K562 (cell line): Measurements from ENCODE around the gene TTLL3. TPM values are rescaled to one million over a fixed set of nuclear protein-coding genes. Genes with fewer than 3 reads are reported as not detected.

ENCODE experiments used
- ESRRA ChIP-seq: fragments of 450-650 bp; IDR thresholded peaks from 2 replicates; pipeline ENCODE4 v1.6.1; 2014; ENCODE audit warnings: low read depth, mild to moderate bottlenecking, moderate library complexity, borderline replicate concordance
- HOXB6 ChIP-seq: fragments of 250-450 bp; sonication (Bioruptor Pico); IDR thresholded peaks from 2 replicates; pipeline ENCODE4 v1.5.1; 2022; ENCODE audit warnings: mild to moderate bottlenecking, borderline replicate concordance
- LCOR ChIP-seq: sonication (generic); formaldehyde crosslinking; IDR thresholded peaks from 2 replicates; pipeline ENCODE4 v1.8.0; 2022; ENCODE audit warnings: mild to moderate bottlenecking, missing genetic modification reagents
- MAFF ChIP-seq: IDR thresholded peaks from 2 replicates; pipeline ENCODE4 v1.6.1; 2012; ENCODE audit warnings: low read length, improper control_type of control experiment
- MITF ChIP-seq: IDR thresholded peaks from 2 replicates; pipeline ENCODE4 v1.6.1; 2014; ENCODE audit warnings: antibody characterized with exemption
- MYNN ChIP-seq, 2 experiments: sonication (generic); formaldehyde crosslinking in 1 of 2; IDR thresholded peaks; 2 replicates each; pipeline versions ENCODE4 v1.5.0 to v1.6.1; 2016 to 2020; ENCODE audit warnings: antibody characterized with exemption in 1 of 2, missing genetic modification reagents in 1 of 2
- NFE2L1 ChIP-seq: fragments of 450-650 bp; IDR thresholded peaks from 2 replicates; pipeline ENCODE4 v1.6.1; 2016; ENCODE audit warnings: missing genetic modification characterization, low read depth, mild to moderate bottlenecking, missing compliant biosample characterization, moderate library complexity, borderline replicate concordance
- NONO ChIP-seq, 2 experiments: fragments of 200-400 bp in 1 of 2; fragments of 450-650 bp in 1 of 2; formaldehyde crosslinking in 1 of 2; IDR thresholded peaks; 2 replicates each; pipeline ENCODE4 v1.6.1; 2017; ENCODE audit warnings: low read depth in 2 of 2, mild to moderate bottlenecking in 2 of 2, moderate library complexity in 2 of 2, low read length in 1 of 2
- SETDB1 ChIP-seq: IDR thresholded peaks from one replicate; pipeline ENCODE4 v1.6.1; 2012; ENCODE audit warnings: low read length, control low read depth, inconsistent platforms
- SRSF1 ChIP-seq: fragments of 200-400 bp; formaldehyde crosslinking; IDR thresholded peaks from 2 replicates; pipeline ENCODE4 v1.6.1; 2017; ENCODE audit warnings: mild to moderate bottlenecking, low read depth, low read length, moderate library complexity
- TCF15 ChIP-seq: fragments of 250-450 bp; sonication (Bioruptor Pico); IDR thresholded peaks from 2 replicates; pipeline ENCODE4 v1.8.0; 2022; ENCODE audit warnings: moderate library complexity, mild to moderate bottlenecking, inconsistent platforms
- TFE3 ChIP-seq: fragments of 450-650 bp; formaldehyde crosslinking; IDR thresholded peaks from 2 replicates; pipeline ENCODE4 v1.4.0; 2020; ENCODE audit warnings: mild to moderate bottlenecking, mixed read lengths
- THAP7 ChIP-seq: fragments of 250-450 bp; sonication (Bioruptor Pico); IDR thresholded peaks from 2 replicates; pipeline ENCODE4 v1.5.0; 2021
- YBX1 ChIP-seq: fragments of 450-650 bp; IDR thresholded peaks from 2 replicates; pipeline ENCODE4 v1.7.1; 2016; ENCODE audit warnings: mild to moderate bottlenecking
- ZNF274 ChIP-seq: IDR thresholded peaks from 2 replicates; pipeline ENCODE4 v1.6.1; 2011; ENCODE audit warnings: low read depth, mild to moderate bottlenecking, low read length, moderate library complexity, borderline replicate concordance
- ZNF311 ChIP-seq: fragments of 250-450 bp; sonication (Bioruptor Pico); IDR thresholded peaks from 2 replicates; pipeline ENCODE4 v1.4.0; 2020; ENCODE audit warnings: mild to moderate bottlenecking, moderate library complexity
- ZNF79 ChIP-seq: fragments of 250-450 bp; sonication (Bioruptor Pico); IDR thresholded peaks from 2 replicates; pipeline ENCODE4 v1.4.0; 2020; ENCODE audit warnings: low read depth, mild to moderate bottlenecking, moderate library complexity
- polyA plus RNA-seq, 8 experiments: library from polyadenylated mRNA; depleted of rRNA in 4 of 8; stranded (reverse) in 5 of 8; unstranded in 3 of 8; fragments of >200 nt; fragmentation: Nextera tagmentation in 2 of 8; fragmentation: Illumina TruSeq in 1 of 8; extraction: Ambion mirVana in 2 of 8; extraction: Trizol in 1 of 8; gene quantifications; 2 replicates each; pipeline versions ENCODE4 v1.2.1 to v1.2.3, GENCODE V29; 2011 to 2014; ENCODE audit warnings: inconsistent platforms in 1 of 8, missing spikeins in 1 of 8
- total RNA-seq, 7 experiments: library from RNA; depleted of rRNA in 6 of 7; stranded (reverse); fragments of >200 nt in 6 of 7; fragmentation: Illumina TruSeq in 2 of 7; extraction: Trizol in 2 of 7; gene quantifications; 2 replicates each; pipeline versions ENCODE4 v1.2.1 to v1.2.3, GENCODE V29; 2011 to 2021; ENCODE audit warnings: low replicate concordance in 1 of 7

TTLL3 gene
- total and polyA plus RNA-seq, 9 of the 15 experiments (the other 6 are each of a cell fraction or from before 2014, with no cell fraction given), result 8.9 to 106 (median 33.2) TPM

GRCh38 chr3:9769426-9770275, 40.4 kb upstream of the TTLL3 start, which contains the start of gene CAMK1 (continued):
- TF ChIP-seq MYNN (IDR thresholded peaks at IDR 0.05) (0 out of 2 replicates have a peak, but pooled peaks have one; percentile 18), MYNN (CRISPR knock-in tag; IDR thresholded peaks at IDR 0.05) (no peak), TFE3 (CRISPR knock-in tag) (no peak), ZNF274 (no peak), YBX1 (no peak), NONO (IDR thresholded peaks at IDR 0.05; ENCODE audit: low read depth in 2 of 2, low read length in 1 of 2) (0 out of 4 replicates have a peak, but pooled peaks of 1 of the 2 experiments have one; percentile 29), SRSF1 (no peak), ZNF79 (CRISPR knock-in tag) (no peak), NFE2L1 (tag) (no peak), MITF (no peak), HOXB6 (CRISPR knock-in tag) (no peak), SETDB1 (no peak), THAP7 (CRISPR knock-in tag) (no peak), ZNF311 (CRISPR knock-in tag) (no peak), ESRRA (no peak), LCOR (CRISPR knock-in tag) (no peak), TCF15 (no peak), MAFF (no peak)
